Measurements from ENCODE around the gene MROH9.
A peak's percentile ranks its signal among the peaks of the same experiment; 100 is the strongest.
"Not testable (repeated sequence)": the region's sequence is repeated elsewhere in the genome, so short reads cannot be mapped to it uniquely, and the experiment has no call there.

MROH9 gene, protein sequence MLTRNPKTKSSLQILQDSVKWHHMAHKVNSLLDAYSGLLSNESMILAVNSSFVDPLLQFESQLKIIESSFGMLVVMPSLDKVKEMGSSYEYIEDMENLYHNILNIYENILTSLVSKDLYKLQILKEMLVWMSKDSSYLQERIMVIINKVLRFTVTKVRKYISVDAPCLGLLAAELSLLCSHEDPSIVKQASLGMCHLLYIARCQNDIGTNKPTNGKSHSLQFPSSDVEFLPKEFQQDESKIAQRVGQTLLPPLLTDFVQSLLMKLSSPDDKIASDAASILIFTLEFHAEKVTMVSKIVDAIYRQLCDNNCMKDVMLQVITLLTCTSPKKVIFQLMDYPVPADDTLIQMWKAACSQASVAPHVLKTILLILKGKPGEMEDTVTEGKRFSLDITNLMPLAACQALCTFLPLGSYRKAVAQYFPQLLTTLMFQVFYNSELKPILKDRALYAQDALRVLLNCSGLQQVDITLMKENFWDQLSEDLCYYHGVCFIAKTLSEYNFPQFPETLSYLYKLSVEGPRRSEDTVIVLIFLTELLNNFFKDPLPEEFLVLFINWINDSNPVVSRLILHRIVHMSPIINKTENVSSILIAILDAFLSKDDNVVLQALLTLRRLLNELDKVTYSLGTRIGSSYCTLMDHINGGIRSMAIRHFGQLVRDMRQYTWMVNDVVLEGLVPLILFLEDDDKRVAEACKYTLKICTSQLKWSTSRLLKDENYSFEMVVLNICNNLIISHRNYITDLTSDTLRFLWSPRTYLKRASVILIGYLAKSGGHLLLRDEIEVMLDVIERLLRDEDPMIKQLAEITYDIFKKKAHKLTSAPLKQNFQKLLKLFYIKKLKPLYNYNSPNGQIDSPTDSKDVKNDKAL

DNA sequence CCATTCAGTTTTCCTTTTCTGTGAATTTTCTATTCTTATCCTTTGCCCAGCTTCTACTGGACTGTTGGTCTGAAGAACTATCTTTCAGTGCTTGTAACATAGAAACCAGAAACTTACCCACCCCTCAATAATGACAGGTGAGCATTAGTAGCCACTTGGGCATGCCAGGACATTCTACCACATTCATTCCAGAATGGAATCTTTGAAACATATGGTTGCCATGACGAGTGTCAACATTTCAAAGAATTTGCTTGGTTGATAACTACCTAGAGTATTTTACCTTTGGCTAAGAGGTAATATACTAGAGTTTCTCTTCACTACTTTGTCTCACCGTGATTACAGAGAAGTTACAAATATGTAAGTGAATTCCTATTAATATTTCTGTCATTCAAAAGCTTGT, at the start of gene MROH9:
Gene MROH9 (plus strand): TSS at position 304 of the 400 bp plus-strand sequence. CDS start 10,023 bp downstream, outside the sequence.
- no peak for FAIRE-seq

DNA sequence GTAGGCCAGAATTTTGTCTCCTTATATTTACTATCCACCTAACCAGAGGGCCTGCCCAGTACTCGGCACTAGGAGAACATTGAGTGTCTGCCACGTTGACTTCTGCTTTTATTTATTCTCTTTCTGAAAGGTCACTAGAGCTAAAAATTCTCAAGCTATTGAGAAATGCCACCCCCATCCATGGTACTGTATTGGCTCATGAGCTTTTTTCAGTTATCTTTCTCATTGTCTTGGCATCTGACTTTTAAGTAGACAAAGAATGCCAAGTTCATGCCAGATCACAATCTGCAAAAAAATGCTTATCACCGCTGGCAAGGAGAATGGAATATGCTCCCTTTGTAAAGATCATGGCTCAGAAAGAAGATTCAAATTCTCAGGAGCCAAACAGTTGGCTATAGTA, 49.8 kb upstream of the MROH9 start:
- FAIRE-seq = no peak

DNA sequence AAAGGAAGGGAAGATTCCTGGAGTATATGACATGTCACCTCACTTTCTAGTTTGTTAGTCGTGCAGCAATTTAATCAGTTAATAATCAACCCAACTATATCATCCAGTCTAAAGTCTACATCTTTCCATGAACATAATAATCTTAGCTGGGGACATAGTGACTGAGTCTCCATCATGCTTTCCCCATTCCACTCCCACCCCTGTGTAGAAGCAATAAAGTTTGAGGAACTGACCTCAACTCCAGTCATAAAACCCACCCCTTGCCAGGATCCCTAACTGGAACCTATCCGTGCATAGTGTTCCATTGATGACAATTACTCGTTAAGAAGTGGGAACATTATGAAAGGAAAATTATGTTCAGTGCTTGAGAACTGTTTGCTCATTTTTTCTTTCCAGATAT, 48.9 kb upstream of the MROH9 start:
- FAIRE-seq = no peak

DNA sequence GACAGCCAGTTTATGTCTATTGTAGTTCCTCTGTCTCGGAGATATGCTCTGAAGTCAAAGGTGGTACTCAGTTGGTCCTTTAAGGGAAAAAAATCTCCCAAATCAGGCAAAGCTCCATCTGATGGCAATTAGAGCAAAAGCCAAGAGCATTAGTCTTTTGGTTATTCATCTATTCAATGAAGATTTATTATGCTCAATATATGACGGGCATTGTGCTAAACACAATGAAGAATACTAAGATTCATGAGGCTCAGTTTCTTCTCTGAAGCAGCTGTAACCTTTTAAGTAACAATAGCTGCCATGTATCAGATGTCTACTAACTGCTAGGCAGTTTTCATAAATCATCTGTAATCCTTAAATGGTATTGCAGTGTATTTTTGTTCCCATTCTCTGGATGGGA, 47.6 kb upstream of the MROH9 start:
- FAIRE-seq = no peak

DNA sequence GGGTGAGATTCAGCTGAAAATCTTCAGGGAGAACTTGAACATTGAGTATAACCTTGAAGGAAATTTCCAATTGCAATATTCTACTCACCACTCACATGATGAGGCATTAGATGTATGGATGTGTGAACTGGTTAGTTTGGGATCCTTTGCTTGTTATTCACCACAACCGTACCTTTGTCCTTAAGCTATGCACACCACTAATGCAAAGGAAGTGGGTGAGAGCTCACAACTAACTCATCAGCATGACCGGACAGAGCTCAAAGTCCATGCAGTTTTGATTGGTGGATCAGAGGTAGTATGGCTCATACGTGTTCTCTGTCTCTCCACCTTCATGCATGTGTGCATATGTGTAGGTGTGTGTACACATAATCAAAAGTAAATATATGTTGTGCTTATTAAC, 43.5 kb upstream of the MROH9 start:
- FAIRE-seq = no peak

DNA sequence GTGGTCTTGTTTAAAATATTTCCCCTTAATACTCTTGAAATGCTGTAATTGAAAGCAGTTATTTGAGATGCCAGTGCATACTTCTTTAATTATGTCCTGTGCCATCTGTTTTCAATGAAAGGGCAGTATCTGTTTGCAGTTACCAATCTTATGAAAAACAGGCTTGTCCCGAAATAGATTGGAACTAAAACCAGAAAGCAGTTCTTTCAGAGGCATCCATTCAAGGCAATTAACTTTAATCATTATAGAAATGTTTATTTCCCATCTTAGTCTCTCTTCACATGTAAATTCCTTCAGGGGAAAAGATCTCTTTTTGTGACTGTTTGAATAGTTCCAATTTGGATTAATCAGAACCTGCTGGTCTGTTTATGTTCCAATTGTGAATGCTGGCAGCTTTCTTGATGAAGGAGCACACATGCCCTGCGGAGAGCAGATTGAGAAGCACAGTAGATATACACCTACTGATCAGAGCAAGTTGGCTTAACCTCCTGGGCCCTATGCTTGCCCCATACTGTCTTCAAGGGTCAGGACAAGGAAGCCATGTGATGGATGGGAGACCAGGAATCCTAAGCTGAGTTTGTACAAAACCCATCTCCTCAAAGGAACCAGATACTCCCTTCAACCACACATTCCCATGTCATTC, 41.6 kb upstream of the MROH9 start:
- FAIRE-seq = peak; percentile 88

DNA sequence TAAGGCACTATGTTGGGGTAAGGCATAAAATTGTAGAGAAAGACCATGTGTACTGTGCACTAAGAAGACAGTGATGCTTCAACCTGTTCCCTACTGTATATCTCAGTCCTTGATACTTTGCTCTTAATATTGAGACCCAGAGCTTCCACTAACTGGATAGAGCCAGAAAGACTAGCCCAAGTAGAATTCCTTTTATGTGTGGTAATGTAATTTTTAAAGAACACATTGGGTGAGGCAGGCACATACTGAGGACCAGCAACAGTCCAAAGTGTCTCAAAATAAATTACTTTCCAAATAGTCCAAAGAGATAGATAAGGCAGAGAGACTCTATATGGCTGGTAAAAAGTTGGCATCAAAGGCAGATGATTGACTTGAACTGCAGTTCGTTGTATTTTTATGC, 31.4 kb upstream of the MROH9 start:
- no peak for FAIRE-seq

DNA sequence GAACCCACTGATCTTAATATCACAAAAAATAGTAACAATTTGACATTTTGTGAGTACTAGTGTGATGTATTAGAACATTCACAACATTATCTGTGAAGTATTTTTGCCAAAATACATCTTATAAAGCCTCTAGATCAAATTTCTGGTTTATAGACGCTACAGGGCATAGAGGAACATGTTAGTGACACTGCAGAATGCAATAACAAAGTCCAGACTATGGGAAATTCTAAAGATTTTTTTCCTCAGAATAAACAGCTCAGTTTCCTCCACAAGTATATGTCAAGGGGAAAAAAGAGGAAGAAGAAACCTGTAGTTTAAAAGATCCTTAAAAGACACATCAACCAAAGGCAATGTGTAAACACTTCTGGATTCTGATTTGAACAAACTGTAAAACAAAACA, 26.4 kb upstream of the MROH9 start:
- FAIRE-seq = peak; percentile 48

DNA sequence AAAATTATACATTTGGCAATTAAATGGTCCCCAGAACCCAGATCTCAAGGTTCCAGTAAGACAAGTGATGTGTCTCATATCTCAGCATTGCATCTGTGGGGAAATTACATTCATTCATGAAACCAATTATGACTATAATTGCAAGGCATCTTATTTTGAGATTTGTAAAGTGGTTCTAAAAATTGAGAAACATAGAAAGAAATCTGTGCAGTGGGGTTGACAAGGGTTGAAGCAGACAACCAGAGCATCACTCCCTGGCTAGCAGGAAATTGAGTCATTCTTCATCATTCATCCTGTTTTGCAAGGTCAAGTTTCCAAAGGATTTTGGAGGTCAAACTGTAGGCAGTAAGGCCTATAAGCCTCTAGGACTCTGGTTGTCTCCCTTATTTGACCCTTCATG, 25.1 kb upstream of the MROH9 start:
- FAIRE-seq = no peak

DNA sequence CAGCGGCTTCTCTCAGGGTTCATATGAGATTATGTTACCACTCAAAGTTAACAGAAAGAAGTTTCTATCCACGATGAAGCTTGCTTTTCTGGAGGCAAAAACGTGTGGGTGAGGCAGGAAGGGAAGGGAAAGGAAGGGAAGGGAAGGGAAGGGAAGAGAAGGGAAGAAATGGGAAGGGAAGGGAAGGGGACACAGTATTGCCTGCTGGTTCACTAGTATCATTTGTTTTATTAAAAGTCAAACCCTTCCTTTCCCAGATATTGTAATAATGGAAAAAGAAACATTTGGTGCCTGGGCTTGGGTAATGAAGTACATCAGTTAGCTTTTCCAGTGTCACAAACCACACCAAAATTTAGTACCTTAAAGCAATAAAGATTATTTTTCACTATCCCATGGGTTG, 18.0 kb upstream of the MROH9 start:
- FAIRE-seq = no peak

DNA sequence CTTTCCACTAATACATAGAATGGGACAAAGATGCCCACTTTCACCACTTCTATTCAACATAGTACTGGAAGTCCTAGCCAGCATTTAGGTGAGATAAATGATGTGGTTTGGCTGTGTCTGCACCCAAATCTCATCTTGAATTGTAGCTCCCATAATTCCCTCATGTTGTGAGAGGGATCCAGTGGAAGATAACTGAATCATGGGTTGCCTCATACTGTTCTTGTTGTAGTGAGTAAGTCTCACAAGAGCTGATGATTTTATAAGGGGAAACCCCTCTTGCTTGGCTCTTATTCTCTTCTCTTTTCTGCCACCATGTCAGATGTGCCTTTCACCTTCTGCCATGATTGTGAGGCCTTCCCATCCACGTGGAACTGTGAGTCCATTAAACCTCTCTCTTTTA, 10.7 kb upstream of the MROH9 start:
- not testable (repeated sequence) for FAIRE-seq

DNA sequence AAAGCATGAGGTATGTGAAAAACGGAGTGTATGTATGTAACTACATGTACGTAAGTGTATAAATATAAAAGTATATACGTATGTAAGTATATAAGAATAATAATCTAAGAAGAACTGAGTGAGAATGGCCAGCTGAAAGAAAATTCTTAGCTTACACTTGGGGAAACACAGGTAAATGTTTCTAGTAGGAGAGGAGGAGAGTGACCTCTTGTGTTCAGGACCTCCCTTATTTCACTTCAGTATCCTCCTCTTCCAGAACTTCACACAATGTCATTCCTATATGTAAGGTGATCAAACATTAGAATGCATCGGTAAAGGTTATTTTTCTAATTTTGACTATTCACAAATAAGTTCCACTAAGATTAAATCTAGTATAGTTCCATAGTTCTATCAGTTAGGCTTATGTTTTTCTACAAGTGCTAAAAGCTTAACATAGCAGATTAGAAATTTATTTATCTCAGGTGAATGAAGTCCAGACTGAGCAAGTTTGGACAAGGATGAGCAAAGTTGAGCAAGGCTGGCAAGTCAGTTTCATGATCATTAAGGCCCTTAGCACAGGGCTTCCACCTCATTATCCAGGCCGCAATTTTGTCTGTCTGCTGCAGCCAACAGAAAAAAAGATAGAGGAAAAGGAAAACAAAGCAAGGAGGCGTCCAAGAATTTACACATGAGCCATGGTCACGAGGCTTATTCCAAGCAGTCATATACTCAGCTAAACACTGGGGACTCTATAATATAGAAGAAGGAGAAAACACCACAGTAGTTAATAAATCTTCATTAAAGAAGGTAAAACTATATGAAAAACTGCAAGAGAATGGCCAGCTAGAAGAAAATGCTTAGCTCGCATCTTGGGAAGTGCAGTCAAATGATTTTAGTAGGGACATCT, 7.1 kb upstream of the MROH9 start:
- FAIRE-seq = peak; percentile 91

DNA sequence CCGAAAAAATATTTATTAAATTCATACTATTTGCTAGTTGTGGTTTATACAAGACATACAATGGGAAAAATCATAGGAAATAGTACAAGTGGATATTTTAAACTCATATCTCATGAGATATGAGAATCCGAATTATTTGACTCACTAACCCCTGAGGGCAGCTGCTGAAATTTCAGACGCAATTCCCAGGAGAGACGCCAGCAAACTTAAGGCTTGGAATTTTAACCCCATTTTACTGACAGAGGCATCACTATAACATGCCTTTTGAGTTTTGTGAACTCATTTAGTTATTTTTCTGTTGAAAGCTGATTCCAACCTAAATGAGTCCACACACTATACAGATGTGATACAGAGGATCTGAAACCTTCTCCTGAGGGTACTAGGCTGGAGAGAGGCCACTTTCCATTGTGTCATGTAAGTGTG, 5.9 kb upstream of the MROH9 start:
- no peak for FAIRE-seq

DNA sequence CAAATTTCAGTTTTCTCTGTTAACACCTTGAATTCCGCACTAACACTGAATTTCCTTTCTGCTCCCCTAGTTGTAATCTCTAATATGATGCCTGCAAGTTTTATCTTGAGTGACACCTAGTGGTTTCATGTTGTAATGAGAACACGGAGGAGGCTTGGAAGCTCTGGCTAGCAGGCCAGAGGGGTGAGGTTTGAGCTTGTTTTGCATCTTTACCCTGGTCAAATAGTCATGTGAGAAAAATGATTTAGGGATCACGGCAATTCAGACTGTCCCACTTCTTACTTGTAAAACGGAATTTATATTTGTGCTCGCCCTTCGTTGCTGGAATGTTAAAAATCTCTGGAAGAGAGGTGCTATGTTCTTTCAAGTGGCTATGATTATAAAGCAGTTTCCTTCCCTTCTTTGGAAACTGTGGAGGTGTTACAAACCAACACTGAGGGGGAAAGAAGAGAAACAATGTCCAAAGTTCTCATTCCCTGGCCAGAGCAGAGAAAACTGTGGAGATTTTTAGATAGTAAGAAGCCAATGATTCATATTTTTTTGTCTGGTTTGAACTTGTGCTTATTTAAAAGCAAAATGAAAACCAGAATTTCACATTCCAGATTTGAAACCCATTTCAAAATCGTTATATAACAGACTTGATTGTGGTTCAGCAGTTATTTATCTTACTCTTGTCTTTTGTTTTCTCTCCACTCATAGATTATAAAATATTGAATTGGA, 5.3 kb upstream of the MROH9 start:
- FAIRE-seq = peak; percentile 98

DNA sequence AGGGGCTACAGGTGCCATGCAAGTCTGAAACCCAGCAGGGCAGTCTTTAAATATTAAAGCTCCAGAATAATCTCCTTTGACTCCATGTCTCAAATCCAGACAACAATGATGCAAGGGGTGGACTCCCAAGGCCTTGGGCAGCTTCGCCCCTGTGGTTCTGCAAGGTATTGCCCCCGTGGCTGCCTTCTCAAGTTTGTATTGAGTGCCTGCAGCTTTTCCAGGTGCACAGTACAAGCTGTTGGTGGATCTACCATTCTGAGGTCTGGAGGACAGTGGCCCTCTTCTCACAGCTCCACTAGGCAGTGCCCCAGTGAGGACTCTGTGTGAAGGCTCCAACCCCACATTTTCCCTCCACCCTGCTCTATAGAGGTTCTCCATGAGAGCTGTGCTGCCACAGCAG, 3.7 kb upstream of the MROH9 start:
- no peak for FAIRE-seq

DNA sequence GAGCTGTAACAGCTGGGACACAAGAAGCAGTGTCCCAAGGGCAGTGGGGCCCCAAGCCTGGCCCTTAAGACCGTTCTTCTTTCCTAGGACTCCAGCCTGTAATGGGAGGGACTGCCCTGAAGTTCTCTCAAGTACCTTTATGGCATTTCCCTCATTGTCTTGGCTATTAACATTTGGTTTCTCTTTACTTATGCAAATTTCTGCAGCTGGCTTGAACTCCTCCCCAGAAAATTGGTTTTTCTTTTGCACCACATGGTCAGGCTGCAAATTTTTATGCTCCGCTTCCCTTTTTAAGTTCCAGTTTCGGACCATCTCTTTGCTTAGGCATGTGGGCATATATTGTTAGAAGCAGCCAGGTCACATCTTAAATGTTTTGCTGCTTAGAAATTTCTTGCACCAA, 3.1 kb upstream of the MROH9 start:
- no peak for FAIRE-seq

DNA sequence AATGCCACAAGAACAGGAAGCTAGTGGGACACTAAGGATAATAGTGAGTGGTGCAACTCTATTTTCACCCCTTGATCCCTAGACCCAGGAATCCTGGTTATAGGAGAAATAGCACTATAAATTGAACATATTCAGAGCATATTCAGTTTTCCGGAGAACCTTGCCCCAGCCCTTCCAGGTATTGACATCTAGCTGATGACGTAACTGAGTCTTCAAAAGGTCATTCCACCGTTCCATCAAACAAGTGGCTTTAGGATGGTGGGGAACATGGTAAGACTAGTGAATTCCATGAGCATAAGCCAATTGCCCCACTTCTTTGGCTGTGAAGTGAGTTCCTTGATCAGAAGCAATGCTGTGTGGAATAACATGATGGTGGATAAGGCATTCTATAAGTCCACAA, 2.9 kb downstream of the MROH9 start:
- FAIRE-seq = no peak

DNA sequence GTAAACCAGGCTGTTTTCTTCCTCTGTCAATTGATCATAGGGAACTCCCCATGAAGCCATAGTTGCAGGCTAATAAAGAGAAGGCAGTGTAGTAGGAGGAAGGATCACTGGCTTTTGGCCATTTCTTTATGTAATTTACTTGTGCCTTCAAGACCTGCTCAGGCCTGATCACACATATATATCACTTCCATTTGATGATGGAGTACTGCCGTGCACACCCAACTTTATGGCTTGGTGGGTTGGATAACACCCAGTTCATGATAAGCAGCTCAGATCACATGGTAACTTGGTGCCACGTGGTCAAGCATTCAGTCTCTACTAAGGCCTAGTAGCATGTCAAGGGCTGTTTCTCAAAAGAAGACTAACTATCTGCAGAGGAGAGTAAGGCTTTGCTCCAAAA, 4.1 kb downstream of the MROH9 start:
- no peak for FAIRE-seq

DNA sequence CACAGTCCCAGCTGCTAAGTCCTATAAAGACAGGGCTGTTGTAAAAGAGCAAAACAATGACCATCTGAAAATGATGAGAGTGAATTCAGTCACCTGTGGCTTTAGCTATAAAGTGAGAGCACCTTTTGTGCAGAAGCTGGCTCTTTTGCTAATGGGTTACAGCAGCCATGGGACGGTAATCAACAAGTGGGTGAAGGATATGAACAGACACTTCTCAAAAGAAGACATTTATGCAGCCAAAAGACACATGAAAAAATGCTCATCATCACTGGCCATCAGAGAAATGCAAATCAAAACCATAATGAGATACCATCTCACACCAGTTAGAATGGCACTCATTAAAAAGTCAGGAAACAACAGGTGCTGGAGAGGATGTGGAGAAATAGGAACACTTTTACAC, 16.4 kb downstream of the MROH9 start:
- FAIRE-seq = not testable (repeated sequence)

DNA sequence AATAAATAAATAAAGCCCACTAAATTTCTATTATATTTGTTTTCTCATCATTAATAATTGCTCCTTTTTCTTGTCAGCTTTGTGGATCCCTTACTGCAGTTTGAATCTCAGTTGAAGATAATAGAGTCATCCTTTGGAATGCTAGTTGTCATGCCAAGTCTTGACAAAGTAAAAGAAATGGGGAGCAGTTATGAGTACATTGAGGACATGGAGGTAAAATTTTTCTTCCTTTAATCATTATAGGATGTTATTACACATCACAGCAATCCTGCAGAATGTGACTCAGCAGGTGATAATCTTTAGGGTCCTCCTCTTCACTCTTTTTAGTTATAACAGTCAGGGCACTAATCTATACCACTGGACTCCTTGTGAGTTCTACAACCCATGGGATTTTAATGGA, 24.1 kb downstream of the MROH9 start:
- FAIRE-seq = no peak

DNA sequence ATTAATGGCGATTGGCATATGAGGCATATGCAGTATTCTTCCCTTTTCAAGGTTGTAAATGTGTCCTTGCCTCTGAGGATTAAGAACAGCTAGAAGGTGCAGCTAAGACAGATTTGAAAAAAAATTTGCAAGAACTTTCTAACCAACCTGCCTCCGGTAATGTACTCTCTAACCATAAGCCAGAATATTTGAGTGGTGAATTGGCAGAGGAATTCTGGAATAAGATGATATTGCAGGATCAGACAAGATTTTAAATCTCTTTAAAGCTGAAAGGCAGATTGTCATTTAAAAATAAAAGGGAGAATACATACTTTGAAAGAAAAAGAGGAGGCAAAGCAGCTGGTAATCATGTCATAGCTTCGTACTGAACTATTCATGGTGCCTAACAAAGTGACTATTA, 29.2 kb downstream of the MROH9 start:
- no peak for FAIRE-seq
